Measurements from ENCODE around the gene CDC25B. TPM values are rescaled to one million over a fixed set of nuclear protein-coding genes. Genes with fewer than 3 reads are reported as not detected.

Gene CDC25B
- total and polyA plus RNA-seq, 2 of the 13 experiments (the other 11 are each of a cell fraction or from before 2014, with no cell fraction given): 14.5 to 19.4 TPM

DNA sequence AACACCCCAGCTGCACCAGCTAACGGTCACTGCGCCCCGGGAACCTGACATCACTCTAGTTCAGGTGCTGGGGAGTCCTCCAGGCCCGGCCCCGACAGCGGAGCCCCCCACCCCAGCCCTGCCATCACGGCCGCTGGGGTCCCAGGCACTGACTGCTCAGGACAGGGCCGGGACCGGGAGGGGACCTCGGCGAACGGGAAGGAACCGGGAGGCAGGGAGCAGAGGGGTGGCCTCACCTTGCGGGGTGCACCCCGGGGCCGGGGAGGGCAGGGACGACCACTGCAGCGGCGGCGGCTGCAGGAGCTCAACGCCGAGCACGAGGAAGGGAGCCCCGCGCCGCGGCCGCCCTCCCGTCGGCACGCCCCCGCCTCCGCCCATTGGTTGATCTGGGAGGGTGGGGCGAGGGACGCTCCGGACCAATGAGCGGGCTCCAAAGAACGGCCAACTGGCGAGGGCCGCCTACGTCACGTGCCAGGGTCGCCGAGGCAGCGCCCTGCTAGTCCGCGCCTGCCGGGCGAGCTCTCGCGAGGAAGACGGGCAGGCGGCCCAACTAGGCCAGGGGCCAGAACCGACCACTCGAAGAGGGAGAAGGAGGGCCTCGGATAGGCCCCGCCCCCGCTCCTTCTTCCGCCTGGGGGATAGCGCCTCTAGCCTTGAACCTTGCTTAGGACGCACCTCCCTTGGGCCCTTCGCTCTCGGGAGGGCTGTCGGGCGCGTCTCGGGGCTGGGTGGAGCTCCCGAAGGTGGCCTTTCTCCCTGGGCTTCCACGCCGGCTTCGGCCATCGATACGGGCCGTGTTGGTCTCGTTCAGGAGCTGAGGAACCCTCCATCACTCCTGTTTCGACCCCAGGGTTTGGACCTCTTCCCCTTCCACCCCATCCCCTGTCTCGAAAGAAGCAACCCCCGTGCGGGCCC lies 28.4 kb upstream of the CDC25B start, which contains the start of gene ADISSP (continued):
- TF ChIP-seq ZEB1 (IDR thresholded peaks at IDR 0.05; ENCODE audit: insufficient replicate concordance, low read depth): peak; percentile 46
- peak; percentile 95 for TF ChIP-seq DR1 (CRISPR knock-in tag; IDR thresholded peaks at IDR 0.05)
- TF ChIP-seq ZNF614 (CRISPR knock-in tag; IDR thresholded peaks at IDR 0.05; ENCODE audit: borderline replicate concordance): peak; percentile 39
- 0 out of 2 replicates have a peak, but pooled peaks have one; percentile 75 for TF ChIP-seq NR3C1 (CRISPR knock-in tag; IDR thresholded peaks at IDR 0.05)
- peak; percentile 90; the same call in 1 of the 2 replicates for TF ChIP-seq SMYD3 (CRISPR knock-in tag; IDR thresholded peaks at IDR 0.05)
- no peak; the same call in 1 of the 2 replicates for TF ChIP-seq FOXO1 (CRISPR knock-in tag; IDR thresholded peaks at IDR 0.05)
- TF ChIP-seq DNMT1 (CRISPR knock-in tag; IDR thresholded peaks at IDR 0.05): no peak; the same call in 1 of the 2 replicates
- TF ChIP-seq HDAC1 (CRISPR knock-in tag; IDR thresholded peaks at IDR 0.05): peak; percentile 89
- TF ChIP-seq, protein P1, sequence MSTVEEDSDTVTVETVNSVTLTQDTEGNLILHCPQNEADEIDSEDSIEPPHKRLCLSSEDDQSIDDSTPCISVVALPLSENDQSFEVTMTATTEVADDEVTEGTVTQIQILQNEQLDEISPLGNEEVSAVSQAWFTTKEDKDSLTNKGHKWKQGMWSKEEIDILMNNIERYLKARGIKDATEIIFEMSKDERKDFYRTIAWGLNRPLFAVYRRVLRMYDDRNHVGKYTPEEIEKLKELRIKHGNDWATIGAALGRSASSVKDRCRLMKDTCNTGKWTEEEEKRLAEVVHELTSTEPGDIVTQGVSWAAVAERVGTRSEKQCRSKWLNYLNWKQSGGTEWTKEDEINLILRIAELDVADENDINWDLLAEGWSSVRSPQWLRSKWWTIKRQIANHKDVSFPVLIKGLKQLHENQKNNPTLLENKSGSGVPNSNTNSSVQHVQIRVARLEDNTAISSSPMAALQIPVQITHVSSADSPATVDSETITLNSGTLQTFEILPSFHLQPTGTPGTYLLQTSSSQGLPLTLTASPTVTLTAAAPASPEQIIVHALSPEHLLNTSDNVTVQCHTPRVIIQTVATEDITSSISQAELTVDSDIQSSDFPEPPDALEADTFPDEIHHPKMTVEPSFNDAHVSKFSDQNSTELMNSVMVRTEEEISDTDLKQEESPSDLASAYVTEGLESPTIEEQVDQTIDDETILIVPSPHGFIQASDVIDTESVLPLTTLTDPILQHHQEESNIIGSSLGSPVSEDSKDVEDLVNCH (CRISPR knock-in tag; IDR thresholded peaks at IDR 0.05): 0 out of 2 replicates have a peak, but pooled peaks have one; percentile 18
- peak; percentile 72 for TF ChIP-seq ZNF44 (CRISPR knock-in tag; IDR thresholded peaks at IDR 0.05)
- TF ChIP-seq, protein P2, sequence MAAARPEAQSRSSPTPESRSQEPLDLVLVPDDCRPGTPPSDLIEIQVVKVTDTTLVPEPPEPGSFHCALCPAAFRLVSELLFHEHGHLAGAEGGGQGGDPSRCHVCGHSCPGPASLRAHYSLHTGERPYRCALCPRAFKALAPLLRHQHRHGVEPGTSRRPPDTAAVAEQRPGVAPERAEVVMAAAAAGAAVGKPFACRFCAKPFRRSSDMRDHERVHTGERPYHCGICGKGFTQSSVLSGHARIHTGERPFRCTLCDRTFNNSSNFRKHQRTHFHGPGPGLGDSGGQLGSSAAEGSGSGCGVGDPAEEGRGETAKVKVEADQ (CRISPR knock-in tag; IDR thresholded peaks at IDR 0.05; ENCODE audit: borderline replicate concordance): peak; percentile 94
- TF ChIP-seq ATRX (CRISPR knock-in tag; IDR thresholded peaks at IDR 0.05; ENCODE audit: borderline replicate concordance): 0 out of 2 replicates have a peak, but pooled peaks have one; percentile 71
- TF ChIP-seq HOXD1 (CRISPR knock-in tag; IDR thresholded peaks at IDR 0.05): peak; percentile 83
- TF ChIP-seq, protein P3, sequence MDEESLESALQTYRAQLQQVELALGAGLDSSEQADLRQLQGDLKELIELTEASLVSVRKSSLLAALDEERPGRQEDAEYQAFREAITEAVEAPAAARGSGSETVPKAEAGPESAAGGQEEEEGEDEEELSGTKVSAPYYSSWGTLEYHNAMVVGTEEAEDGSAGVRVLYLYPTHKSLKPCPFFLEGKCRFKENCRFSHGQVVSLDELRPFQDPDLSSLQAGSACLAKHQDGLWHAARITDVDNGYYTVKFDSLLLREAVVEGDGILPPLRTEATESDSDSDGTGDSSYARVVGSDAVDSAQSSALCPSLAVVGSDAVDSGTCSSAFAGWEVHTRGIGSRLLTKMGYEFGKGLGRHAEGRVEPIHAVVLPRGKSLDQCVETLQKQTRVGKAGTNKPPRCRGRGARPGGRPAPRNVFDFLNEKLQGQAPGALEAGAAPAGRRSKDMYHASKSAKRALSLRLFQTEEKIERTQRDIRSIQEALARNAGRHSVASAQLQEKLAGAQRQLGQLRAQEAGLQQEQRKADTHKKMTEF (CRISPR knock-in tag; IDR thresholded peaks at IDR 0.05): peak; percentile 96
- TF ChIP-seq, protein P4, sequence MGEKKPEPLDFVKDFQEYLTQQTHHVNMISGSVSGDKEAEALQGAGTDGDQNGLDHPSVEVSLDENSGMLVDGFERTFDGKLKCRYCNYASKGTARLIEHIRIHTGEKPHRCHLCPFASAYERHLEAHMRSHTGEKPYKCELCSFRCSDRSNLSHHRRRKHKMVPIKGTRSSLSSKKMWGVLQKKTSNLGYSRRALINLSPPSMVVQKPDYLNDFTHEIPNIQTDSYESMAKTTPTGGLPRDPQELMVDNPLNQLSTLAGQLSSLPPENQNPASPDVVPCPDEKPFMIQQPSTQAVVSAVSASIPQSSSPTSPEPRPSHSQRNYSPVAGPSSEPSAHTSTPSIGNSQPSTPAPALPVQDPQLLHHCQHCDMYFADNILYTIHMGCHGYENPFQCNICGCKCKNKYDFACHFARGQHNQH (CRISPR knock-in tag; IDR thresholded peaks at IDR 0.05): peak; percentile 57
- TF ChIP-seq ZSCAN30 (CRISPR knock-in tag; IDR thresholded peaks at IDR 0.05): no peak
- TF ChIP-seq ZNF232 (CRISPR knock-in tag; IDR thresholded peaks at IDR 0.05; ENCODE audit: borderline replicate concordance): peak; percentile 96
- TF ChIP-seq, protein P5, sequence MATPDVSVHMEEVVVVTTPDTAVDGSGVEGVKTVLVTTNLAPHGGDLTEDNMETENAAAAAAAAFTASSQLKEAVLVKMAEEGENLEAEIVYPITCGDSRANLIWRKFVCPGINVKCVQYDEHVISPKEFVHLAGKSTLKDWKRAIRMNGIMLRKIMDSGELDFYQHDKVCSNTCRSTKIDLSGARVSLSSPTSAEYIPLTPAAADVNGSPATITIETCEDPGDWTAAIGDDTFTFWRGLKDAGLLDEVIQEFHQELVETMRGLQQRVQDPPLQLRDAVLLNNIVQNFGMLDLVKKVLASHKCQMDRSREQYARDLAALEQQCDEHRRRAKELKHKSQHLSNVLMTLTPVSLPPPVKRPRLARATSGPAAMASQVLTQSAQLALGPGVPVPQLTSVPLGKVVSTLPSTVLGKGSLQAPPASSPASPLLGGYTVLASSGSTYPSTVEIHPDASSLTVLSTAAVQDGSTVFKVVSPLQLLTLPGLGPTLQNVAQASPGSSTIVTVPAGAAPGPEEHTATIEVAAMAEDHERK (CRISPR knock-in tag; IDR thresholded peaks at IDR 0.05; ENCODE audit: low read depth): no peak; the same call in 1 of the 2 replicates
- TF ChIP-seq ATF7-NPFF (CRISPR knock-in tag; IDR thresholded peaks at IDR 0.05; ENCODE audit: low read depth): peak; percentile 97
- no peak for TF ChIP-seq ZFAT (CRISPR knock-in tag; conservative IDR thresholded peaks at IDR 0.05)
- 0 out of 2 replicates have a peak, but pooled peaks have one; percentile 63 for TF ChIP-seq ZNF549 (CRISPR knock-in tag; IDR thresholded peaks at IDR 0.05)
- TF ChIP-seq PTBP1 (IDR thresholded peaks at IDR 0.05; ENCODE audit: low read depth, low read length, poor library complexity, severe bottlenecking): peak; percentile 30

All from HepG2 (cell line).